ENCODE data around the gene NFKBIL1. TPM values are rescaled to one million over a fixed set of nuclear protein-coding genes. Genes with fewer than 3 reads are reported as not detected.
A peak's percentile ranks its signal among the peaks of the same experiment; 100 is the strongest.

NFKBIL1 gene
- total and polyA plus RNA-seq, 10 of the 15 experiments (the other 5 are each of a cell fraction or from before 2014, with no cell fraction given), result 0.19 to 15.1 (median 7.0) TPM

DNA sequence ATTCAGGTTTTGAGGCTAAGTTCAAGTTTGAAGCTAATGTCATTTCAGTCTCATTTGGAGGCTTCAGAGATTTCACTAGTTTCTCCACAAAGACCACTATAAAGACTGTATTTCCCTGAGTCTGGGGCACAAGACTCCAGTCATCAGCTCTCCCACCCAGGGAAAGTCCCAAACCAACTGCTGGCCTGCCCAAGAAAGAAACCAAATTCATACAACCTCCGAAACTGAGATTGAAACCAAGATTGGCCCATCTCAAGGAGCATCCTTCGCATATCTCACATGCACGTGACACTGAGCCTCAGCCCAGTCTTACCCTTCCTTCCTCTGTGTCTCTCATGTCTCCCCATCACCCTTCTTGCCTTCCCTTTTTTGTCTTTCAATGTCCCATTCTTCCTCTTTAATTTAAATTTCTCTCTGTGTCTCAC lies 21.1 kb downstream of the NFKBIL1 start (continued):
- TF ChIP-seq RELA (IDR thresholded peaks at IDR 0.05; ENCODE audit: borderline replicate concordance, partially characterized antibody) (peak; percentile 68), MYC (IDR thresholded peaks at IDR 0.05; ENCODE audit: insufficient read depth, insufficient read length, insufficient replicate concordance, low read length, severe bottlenecking) (no peak), SMAD1 (IDR thresholded peaks at IDR 0.05; ENCODE audit: low read depth, partially characterized antibody) (no peak), BHLHE40 (IDR thresholded peaks at IDR 0.05; ENCODE audit: borderline replicate concordance in 1 of 2, low read depth in 2 of 2, low read length in 1 of 2) (peak; percentile 99 to 100), JUND (IDR thresholded peaks at IDR 0.05; ENCODE audit: low read depth, low read length) (no peak), ZNF622 (IDR thresholded peaks at IDR 0.05) (no peak), CREB1 (IDR thresholded peaks at IDR 0.05; ENCODE audit: low read depth) (no peak), RAD51 (IDR thresholded peaks at IDR 0.05) (peak; percentile 94), TCF12 (IDR thresholded peaks at IDR 0.05; ENCODE audit: low read depth, low read length) (no peak), TCF3 (IDR thresholded peaks at IDR 0.05; ENCODE audit: borderline replicate concordance, insufficient read depth, low read depth, low read length) (no peak), KLF5 (IDR thresholded peaks at IDR 0.05; ENCODE audit: partially characterized antibody) (no peak), STAT3 (IDR thresholded peaks at IDR 0.05; ENCODE audit: low read depth, low read length) (no peak), ATF7 (IDR thresholded peaks at IDR 0.05; ENCODE audit: low read depth) (peak; percentile 75), YY1 (IDR thresholded peaks at IDR 0.05; ENCODE audit: low read depth, low read length) (peak; percentile 36; the same call in 1 of the 2 replicates), MXI1 (IDR thresholded peaks at IDR 0.05; ENCODE audit: low read depth, low read length) (no peak), POLR2A (IDR thresholded peaks at IDR 0.05; ENCODE audit: low read depth, low read length) (no peak), POU2F2 (IDR thresholded peaks at IDR 0.05; ENCODE audit: borderline replicate concordance, low read depth, low read length) (peak; percentile 75; the same call in 2 of the 3 replicates)
- TF ChIP-seq, protein P1, sequence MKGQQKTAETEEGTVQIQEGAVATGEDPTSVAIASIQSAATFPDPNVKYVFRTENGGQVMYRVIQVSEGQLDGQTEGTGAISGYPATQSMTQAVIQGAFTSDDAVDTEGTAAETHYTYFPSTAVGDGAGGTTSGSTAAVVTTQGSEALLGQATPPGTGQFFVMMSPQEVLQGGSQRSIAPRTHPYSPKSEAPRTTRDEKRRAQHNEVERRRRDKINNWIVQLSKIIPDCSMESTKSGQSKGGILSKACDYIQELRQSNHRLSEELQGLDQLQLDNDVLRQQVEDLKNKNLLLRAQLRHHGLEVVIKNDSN (IDR thresholded peaks at IDR 0.05; ENCODE audit: borderline replicate concordance, extremely low read length, insufficient read depth, low read depth, low read length), result peak; percentile 70
- TF ChIP-seq, protein P2, sequence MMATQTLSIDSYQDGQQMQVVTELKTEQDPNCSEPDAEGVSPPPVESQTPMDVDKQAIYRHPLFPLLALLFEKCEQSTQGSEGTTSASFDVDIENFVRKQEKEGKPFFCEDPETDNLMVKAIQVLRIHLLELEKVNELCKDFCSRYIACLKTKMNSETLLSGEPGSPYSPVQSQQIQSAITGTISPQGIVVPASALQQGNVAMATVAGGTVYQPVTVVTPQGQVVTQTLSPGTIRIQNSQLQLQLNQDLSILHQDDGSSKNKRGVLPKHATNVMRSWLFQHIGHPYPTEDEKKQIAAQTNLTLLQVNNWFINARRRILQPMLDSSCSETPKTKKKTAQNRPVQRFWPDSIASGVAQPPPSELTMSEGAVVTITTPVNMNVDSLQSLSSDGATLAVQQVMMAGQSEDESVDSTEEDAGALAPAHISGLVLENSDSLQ (IDR thresholded peaks at IDR 0.05), result peak; percentile 68
- TF ChIP-seq, protein P3, sequence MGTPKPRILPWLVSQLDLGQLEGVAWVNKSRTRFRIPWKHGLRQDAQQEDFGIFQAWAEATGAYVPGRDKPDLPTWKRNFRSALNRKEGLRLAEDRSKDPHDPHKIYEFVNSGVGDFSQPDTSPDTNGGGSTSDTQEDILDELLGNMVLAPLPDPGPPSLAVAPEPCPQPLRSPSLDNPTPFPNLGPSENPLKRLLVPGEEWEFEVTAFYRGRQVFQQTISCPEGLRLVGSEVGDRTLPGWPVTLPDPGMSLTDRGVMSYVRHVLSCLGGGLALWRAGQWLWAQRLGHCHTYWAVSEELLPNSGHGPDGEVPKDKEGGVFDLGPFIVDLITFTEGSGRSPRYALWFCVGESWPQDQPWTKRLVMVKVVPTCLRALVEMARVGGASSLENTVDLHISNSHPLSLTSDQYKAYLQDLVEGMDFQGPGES (IDR thresholded peaks at IDR 0.05), result no peak
- TF ChIP-seq, protein P4, sequence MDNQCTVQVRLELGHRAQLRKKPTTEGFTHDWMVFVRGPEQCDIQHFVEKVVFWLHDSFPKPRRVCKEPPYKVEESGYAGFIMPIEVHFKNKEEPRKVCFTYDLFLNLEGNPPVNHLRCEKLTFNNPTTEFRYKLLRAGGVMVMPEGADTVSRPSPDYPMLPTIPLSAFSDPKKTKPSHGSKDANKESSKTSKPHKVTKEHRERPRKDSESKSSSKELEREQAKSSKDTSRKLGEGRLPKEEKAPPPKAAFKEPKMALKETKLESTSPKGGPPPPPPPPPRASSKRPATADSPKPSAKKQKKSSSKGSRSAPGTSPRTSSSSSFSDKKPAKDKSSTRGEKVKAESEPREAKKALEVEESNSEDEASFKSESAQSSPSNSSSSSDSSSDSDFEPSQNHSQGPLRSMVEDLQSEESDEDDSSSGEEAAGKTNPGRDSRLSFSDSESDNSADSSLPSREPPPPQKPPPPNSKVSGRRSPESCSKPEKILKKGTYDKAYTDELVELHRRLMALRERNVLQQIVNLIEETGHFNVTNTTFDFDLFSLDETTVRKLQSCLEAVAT (IDR thresholded peaks at IDR 0.05), result 0 out of 2 replicates have a peak, but pooled peaks have one; percentile 61
- TF ChIP-seq, protein P5, sequence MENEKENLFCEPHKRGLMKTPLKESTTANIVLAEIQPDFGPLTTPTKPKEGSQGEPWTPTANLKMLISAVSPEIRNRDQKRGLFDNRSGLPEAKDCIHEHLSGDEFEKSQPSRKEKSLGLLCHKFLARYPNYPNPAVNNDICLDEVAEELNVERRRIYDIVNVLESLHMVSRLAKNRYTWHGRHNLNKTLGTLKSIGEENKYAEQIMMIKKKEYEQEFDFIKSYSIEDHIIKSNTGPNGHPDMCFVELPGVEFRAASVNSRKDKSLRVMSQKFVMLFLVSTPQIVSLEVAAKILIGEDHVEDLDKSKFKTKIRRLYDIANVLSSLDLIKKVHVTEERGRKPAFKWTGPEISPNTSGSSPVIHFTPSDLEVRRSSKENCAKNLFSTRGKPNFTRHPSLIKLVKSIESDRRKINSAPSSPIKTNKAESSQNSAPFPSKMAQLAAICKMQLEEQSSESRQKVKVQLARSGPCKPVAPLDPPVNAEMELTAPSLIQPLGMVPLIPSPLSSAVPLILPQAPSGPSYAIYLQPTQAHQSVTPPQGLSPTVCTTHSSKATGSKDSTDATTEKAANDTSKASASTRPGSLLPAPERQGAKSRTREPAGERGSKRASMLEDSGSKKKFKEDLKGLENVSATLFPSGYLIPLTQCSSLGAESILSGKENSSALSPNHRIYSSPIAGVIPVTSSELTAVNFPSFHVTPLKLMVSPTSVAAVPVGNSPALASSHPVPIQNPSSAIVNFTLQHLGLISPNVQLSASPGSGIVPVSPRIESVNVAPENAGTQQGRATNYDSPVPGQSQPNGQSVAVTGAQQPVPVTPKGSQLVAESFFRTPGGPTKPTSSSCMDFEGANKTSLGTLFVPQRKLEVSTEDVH (IDR thresholded peaks at IDR 0.05; ENCODE audit: low read depth, partially characterized antibody), result no peak
